22Rv1 (cell line): ENCODE results near the gene TAPBP.

Experiments used
- ZFX ChIP-seq: fragments of 450-650 bp; IDR thresholded peaks from 2 replicates; pipeline ENCODE4 v1.6.1; 2017; ENCODE audit warnings: antibody characterized with exemption, borderline replicate concordance
- TF ChIP-seq, protein P1 (sequence below): fragments of 450-650 bp; IDR thresholded peaks from 2 replicates; pipeline ENCODE4 v1.5.1; 2017; ENCODE audit warnings: mild to moderate bottlenecking

DNA sequence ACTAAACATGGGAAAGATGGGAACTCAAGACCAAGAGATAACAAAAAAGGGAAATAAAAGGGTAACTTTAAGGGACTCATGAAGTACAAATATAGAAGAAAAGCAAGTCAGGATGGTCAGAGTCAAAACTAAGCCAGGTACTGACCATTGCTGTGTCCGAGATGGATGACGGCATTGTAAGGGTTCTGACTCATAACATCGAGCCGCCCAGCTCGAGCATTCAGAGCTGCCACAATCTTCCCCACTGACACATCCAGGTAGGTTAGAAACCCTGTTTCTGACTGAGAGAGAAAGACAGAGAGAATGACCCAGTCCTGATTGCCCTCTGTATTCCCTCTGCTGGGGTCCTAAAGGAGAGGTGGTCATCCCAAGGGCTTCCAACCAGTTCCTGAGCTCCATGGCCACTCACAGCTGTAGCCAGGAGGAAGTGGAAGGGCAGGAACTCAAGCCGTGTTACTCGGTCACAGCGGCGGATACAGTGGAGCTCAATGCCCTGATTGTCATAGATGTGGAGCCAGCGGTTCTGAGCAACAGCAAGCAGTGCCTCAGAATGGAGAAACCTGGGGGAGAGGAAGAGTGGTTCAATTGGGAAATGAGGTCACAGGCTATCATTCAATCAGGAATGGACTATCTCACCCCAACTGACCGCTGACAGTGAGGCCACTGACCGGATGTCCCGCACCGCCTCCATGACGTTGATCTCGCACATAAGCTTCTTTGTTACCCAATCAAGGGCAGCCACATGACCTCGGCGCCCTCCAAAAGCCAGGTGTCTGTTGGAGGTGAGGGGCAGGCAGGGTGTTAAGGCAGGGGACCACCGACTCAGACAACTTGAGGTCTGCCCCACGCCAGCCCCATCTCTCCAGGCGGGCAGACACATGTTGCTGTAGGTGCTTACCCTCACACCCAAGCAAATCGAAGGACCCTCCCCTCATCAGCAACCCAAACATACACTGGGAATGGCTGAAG lies 26.6 kb downstream of the TAPBP start:
- TF ChIP-seq, protein P1, sequence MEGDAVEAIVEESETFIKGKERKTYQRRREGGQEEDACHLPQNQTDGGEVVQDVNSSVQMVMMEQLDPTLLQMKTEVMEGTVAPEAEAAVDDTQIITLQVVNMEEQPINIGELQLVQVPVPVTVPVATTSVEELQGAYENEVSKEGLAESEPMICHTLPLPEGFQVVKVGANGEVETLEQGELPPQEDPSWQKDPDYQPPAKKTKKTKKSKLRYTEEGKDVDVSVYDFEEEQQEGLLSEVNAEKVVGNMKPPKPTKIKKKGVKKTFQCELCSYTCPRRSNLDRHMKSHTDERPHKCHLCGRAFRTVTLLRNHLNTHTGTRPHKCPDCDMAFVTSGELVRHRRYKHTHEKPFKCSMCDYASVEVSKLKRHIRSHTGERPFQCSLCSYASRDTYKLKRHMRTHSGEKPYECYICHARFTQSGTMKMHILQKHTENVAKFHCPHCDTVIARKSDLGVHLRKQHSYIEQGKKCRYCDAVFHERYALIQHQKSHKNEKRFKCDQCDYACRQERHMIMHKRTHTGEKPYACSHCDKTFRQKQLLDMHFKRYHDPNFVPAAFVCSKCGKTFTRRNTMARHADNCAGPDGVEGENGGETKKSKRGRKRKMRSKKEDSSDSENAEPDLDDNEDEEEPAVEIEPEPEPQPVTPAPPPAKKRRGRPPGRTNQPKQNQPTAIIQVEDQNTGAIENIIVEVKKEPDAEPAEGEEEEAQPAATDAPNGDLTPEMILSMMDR, result no peak
- TF ChIP-seq ZFX, result no peak
